ENCODE results near the gene SIRT7. TPM values are rescaled to one million over a fixed set of nuclear protein-coding genes. Genes with fewer than 3 reads are reported as not detected.

Gene SIRT7
- total and polyA plus RNA-seq, 8 donors = 9.6 to 40.2 (median 13.5) TPM

DNA sequence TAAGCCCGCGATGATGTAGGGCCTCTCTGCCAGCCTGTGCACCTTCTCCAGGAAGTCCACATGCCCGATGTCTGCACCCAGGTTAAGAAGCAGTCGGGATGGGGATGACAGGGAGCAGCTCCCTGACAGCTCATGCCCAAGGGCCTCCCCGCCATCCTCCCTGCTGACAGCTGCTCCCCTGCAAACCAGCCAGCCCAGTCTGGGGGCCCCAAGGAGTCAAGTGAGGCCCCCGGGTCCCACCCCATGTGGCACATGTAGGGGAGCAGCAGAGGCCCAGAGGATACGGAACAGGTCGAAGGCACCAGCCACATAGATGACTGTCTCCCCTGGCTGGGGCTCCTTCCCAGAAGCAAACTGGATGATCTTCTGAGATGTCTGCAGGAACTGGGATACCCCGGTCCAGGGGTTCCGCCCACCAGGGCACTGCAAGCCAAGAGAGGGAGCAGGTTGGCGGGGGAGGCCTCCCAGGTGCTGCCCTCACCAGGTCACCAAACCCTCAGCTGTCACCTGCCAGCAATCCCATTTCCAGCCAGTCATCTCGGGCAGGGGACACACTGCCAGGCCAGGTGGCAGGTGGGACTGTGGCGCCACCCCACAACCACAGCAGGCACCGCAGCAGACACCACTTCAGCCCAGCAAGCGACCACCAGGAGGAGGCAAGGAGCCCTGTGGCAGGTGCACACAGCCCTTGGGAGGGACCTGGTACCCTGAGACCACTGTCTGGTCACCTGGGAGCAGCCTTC, 11.3 kb downstream of the SIRT7 start:
- intact Hi-C loops (cut with DNase I) = no loop called here
- peak in 2 of 6 donors; percentile 23 to 70 for DNase-seq
- TF ChIP-seq CTCF (IDR thresholded peaks at IDR 0.05) = no peak
- Histone ChIP-seq H3K36me3 (no peaks in the 10 kb centered on the region), H3K27ac (no peak overlapping the region), H3K9me3 (no peaks in the 10 kb centered on the region), H3K27me3 (no peaks in the 10 kb centered on the region), H3K4me3 (no peak overlapping the region), H3K4me1 (peaks cover 5 to 13% (median 10%) of the 10 kb centered on the region in 3 donors)
- WGBS, 2 donors = 88 to 90% methylated on average over 11 to 15 of the region's 15 CpGs
- no peak for FAIRE-seq
- ATAC-seq = no peak

DNA sequence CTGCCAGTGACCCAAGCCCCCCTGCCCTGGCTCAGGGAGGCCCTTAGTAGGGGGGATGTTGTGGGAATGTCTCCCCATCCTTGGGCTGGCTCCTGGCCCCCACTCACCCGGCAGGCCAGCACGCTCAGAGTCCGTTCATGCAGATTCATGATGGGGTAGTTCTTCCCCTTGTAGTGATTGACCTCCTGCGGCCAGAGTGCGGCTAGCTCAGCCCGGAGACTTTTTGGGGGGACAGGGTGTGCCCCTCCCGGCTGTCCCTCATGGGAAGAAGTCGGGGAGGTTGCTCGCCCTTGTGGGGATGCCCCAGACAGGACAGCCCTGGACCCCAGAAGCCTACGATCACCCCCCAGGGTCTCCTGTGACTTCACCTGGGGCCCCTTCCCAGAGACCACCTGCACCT, 12.0 kb downstream of the SIRT7 start:
- peak in 2 of 6 donors; percentile 27 to 54 for DNase-seq
- TF ChIP-seq CTCF (IDR thresholded peaks at IDR 0.05) = no peak
- peaks cover 5 to 13% (median 9%) of the 10 kb centered on the region in 3 donors for H3K4me1 ChIP-seq
- H3K27me3 ChIP-seq = no peaks in the 10 kb centered on the region
- H3K9me3 ChIP-seq = no peaks in the 10 kb centered on the region
- no peak overlapping the region for H3K4me3 ChIP-seq
- intact Hi-C loops (cut with DNase I) = no loop called here
- no peaks in the 10 kb centered on the region for H3K36me3 ChIP-seq
- FAIRE-seq = no peak
- 95 to 96% methylated on average over 10 of the region's 10 CpGs for WGBS, 2 donors
- no peak overlapping the region for H3K27ac ChIP-seq
- no peak for ATAC-seq

DNA sequence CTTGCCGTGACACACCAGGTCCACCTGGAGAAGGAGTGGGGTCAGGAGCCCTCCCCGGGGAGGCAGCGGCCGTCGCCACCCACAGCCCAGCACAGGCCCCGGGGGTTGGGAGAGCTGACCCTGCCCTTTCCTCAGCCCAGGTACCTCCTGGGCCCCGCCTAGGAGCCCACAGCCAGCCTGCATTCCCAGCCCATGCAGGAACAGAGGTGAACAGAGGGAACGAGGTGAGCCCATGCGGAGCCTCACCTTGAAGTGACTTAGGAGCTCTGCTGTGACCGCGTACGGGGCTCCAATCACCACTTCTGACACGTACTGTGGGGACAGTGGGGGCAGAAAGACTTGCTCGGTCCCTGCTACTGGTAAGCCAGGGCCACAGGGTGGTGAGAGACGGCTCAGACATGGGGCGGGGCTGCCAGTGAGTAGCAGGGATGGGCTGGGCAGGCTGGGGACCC, 12.5 kb downstream of the SIRT7 start:
- Histone ChIP-seq H3K27me3 (no peaks in the 10 kb centered on the region), H3K4me3 (no peak overlapping the region), H3K9me3 (no peaks in the 10 kb centered on the region), H3K4me1 (peaks cover 5 to 13% (median 9%) of the 10 kb centered on the region in 3 donors), H3K27ac (no peak overlapping the region), H3K36me3 (no peaks in the 10 kb centered on the region)
- peak in 1 of 6 donors; percentile 70 for DNase-seq
- no peak for TF ChIP-seq CTCF (IDR thresholded peaks at IDR 0.05)
- intact Hi-C loops (cut with DNase I) = no loop called here
- FAIRE-seq = no peak
- WGBS, 2 donors = 93 to 96% methylated on average over 16 of the region's 16 CpGs
- ATAC-seq = no peak

DNA sequence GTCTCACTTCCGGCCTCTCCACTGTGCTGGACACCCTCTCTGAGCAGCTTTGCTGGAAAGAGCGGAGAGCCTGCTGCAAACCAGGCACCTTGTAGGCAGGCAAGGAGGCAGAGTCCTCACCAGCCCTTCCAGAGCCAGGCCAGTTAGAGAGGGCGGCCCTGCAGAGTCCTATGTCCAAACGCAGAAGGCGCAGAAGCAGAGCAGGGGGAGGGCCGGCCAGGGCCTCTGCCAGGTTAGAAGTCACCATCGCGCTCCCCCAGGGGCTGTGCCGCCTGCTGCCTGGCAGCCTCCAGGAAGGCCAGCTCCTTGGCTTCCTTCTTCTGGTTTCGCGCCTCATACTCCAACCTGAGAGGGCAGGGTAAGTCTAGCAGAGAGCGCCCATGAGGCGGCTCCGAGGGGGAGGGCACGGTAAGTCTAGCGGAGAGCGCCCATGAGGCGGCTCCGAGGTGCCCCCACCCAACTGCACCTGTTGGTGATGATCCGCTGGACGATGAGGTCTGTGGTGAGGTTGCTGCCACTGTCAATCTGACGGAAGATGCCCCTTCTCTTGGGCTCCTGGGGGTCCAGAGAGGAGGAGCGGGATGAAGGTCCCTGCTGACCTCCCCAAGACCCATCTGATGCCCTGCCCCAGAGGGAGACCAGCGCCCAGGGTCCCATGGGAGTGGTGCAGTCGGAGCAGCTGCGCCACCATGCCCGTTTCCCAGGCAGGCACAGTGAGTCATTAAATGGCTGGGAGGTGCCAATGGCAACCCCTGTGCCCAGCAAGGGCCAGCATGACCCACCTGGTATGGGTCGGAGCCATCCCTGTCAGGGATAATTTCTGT, 13.2 kb downstream of the SIRT7 start:
- Histone ChIP-seq H3K27ac (no peak overlapping the region), H3K4me1 (peaks cover 0 to 6% (median 3%) of the 10 kb centered on the region in 3 donors), H3K4me3 (no peak overlapping the region), H3K9me3 (no peaks in the 10 kb centered on the region), H3K36me3 (no peaks in the 10 kb centered on the region), H3K27me3 (no peaks in the 10 kb centered on the region)
- no peak for ATAC-seq
- intact Hi-C loops (cut with DNase I) = no loop called here
- TF ChIP-seq CTCF (IDR thresholded peaks at IDR 0.05) = no peak
- WGBS, 2 donors = 91 to 92% methylated on average over 28 of the region's 28 CpGs
- FAIRE-seq = no peak
- peak in 2 of 6 donors; percentile 27 to 65 for DNase-seq
